Trophoblast cell (in vitro differentiated cells and primary cell): ENCODE measurements around the gene HID1.
A peak's percentile ranks its signal among the peaks of the same experiment; 100 is the strongest.

Source experiments
- DNase-seq, 2 donors: peaks; one replicate each; pipeline ENCODE4 v3.0.0-alpha.2; 2016
- H2AFZ ChIP-seq: 2 replicates; pipeline ENCODE4 v1.6.1; 2013; ENCODE audit warnings: low read length, moderate library complexity, mild to moderate bottlenecking; ENCODE audit not compliant: insufficient read depth, poor library complexity
- H2AK5ac ChIP-seq: 2 replicates; pipeline ENCODE4 v1.6.1; 2013; ENCODE audit warnings: mild to moderate bottlenecking, low read length
- H2BK120ac ChIP-seq: 2 replicates; pipeline ENCODE4 v1.6.1; 2013; ENCODE audit warnings: low read length, mild to moderate bottlenecking, moderate library complexity; ENCODE audit not compliant: insufficient read depth, poor library complexity
- H2BK12ac ChIP-seq: 2 replicates; pipeline ENCODE4 v1.6.1; 2013; ENCODE audit warnings: mild to moderate bottlenecking, low read length, moderate library complexity
- H2BK5ac ChIP-seq: 2 replicates; pipeline ENCODE4 v1.6.1; 2013; ENCODE audit warnings: low read length, low read depth, moderate library complexity, mild to moderate bottlenecking; ENCODE audit not compliant: poor library complexity
- H3K14ac ChIP-seq: 2 replicates; pipeline ENCODE4 v1.6.1; 2013; ENCODE audit warnings: mild to moderate bottlenecking, low read length
- H3K18ac ChIP-seq: 2 replicates; pipeline ENCODE4 v1.6.1; 2013; ENCODE audit warnings: mild to moderate bottlenecking, low read length
- H3K23ac ChIP-seq: 2 replicates; pipeline ENCODE4 v1.6.1; 2013; ENCODE audit warnings: low read length
- H3K27ac ChIP-seq: 2 replicates; pipeline ENCODE4 v1.5.1; 2013; ENCODE audit warnings: low read depth, mild to moderate bottlenecking, inconsistent platforms, low read length, moderate library complexity
- H3K27me3 ChIP-seq: 2 replicates; pipeline ENCODE4 v1.6.1; 2013; ENCODE audit warnings: inconsistent platforms, mild to moderate bottlenecking, low read length, moderate library complexity; ENCODE audit not compliant: insufficient read depth
- H3K36me3 ChIP-seq, 2 experiments: 1 replicate in 1 of 2; 2 replicates in 1 of 2; pipeline ENCODE4 v1.6.1; 2013; ENCODE audit warnings: low read length in 2 of 2, mild to moderate bottlenecking in 2 of 2, moderate library complexity in 1 of 2; ENCODE audit not compliant: insufficient read depth in 2 of 2, control insufficient read depth in 1 of 2
- H3K4ac ChIP-seq: 2 replicates; pipeline ENCODE4 v1.6.1; 2013; ENCODE audit warnings: low read depth, mild to moderate bottlenecking, low read length, moderate library complexity
- H3K4me1 ChIP-seq, 2 experiments: 1 replicate in 1 of 2; 2 replicates in 1 of 2; pipeline ENCODE4 v1.6.1; 2013; ENCODE audit warnings: low read length in 2 of 2, mild to moderate bottlenecking in 2 of 2, moderate library complexity in 1 of 2; ENCODE audit not compliant: insufficient read depth in 2 of 2, control insufficient read depth in 1 of 2
- H3K4me2 ChIP-seq: 2 replicates; pipeline ENCODE4 v1.6.1; 2013; ENCODE audit warnings: inconsistent platforms, mild to moderate bottlenecking, low read length, moderate library complexity
- H3K4me3 ChIP-seq: 2 replicates; pipeline ENCODE4 v1.5.1; 2013; ENCODE audit warnings: mild to moderate bottlenecking, low read depth, low read length, inconsistent platforms
- H3K79me1 ChIP-seq: one replicate; pipeline ENCODE4 v1.6.1; 2013; ENCODE audit warnings: low read length
- H3K79me2 ChIP-seq: 2 replicates; pipeline ENCODE4 v1.6.1; 2013; ENCODE audit warnings: low read length, mild to moderate bottlenecking; ENCODE audit not compliant: control insufficient read depth, insufficient read depth, poor library complexity
- H3K9ac ChIP-seq: 2 replicates; pipeline ENCODE4 v1.6.1; 2013; ENCODE audit warnings: mild to moderate bottlenecking, low read length
- H3K9me3 ChIP-seq: 2 replicates; pipeline ENCODE4 v1.6.1; 2013; ENCODE audit warnings: low read depth, mild to moderate bottlenecking, control low read depth, inconsistent platforms, low read length; ENCODE audit not compliant: insufficient read depth
- H4K12ac ChIP-seq: 2 replicates; pipeline ENCODE4 v1.6.1; 2013; ENCODE audit warnings: low read depth, mild to moderate bottlenecking, low read length, moderate library complexity
- H4K8ac ChIP-seq: 2 replicates; pipeline ENCODE4 v1.6.1; 2013; ENCODE audit warnings: low read depth, mild to moderate bottlenecking, low read length, moderate library complexity
- H4K91ac ChIP-seq: one replicate; pipeline ENCODE4 v1.6.1; 2013; ENCODE audit warnings: low read depth, mild to moderate bottlenecking, low read length, moderate library complexity
- WGBS: extraction: QIAGEN DNeasy Blood & Tissue Kit; methylation state at CpG from one replicate; pipeline ENCODE4 v1.1.7; 2013; ENCODE audit warnings: missing lambda C conversion rate; ENCODE audit not compliant: insufficient read length, insufficient coverage; ENCODE audit errors: extremely low coverage; 5-methylcytosine and 5-hydroxymethylcytosine counted together

Gene HID1

GRCh38 chr17:74957935-74958740, 14.4 kb downstream of the HID1 start:
- H3K27me3 ChIP-seq = no peaks in the 10 kb centered on the region
- no peak overlapping the region for H3K18ac ChIP-seq
- no peak overlapping the region for H3K27ac ChIP-seq
- no peak overlapping the region for H2AK5ac ChIP-seq
- peaks cover 0 to 1% of the 10 kb centered on the region in 2 experiments for H3K4me1 ChIP-seq
- no peak overlapping the region for H2BK5ac ChIP-seq
- H3K4me3 ChIP-seq = no peak overlapping the region
- no CpG with 5 or more reads among the region's 33 CpGs for WGBS
- H3K79me1 ChIP-seq = no peaks in the 10 kb centered on the region
- no peak overlapping the region for H3K4me2 ChIP-seq
- peaks cover 3% of the 10 kb centered on the region for H3K9me3 ChIP-seq
- no peak overlapping the region for H3K14ac ChIP-seq
- no peaks in the 10 kb centered on the region for H3K79me2 ChIP-seq
- no peak overlapping the region for H2AFZ ChIP-seq
- no peaks in the 10 kb centered on the region for H3K36me3 ChIP-seq
- H3K4ac ChIP-seq = no peak overlapping the region
- no peak overlapping the region for H4K12ac ChIP-seq
- H3K23ac ChIP-seq = no peak overlapping the region
- no peak overlapping the region for H2BK120ac ChIP-seq
- no peak overlapping the region for H3K9ac ChIP-seq
- no peak overlapping the region for H4K8ac ChIP-seq
- no peak overlapping the region for H4K91ac ChIP-seq
- H2BK12ac ChIP-seq = no peak overlapping the region
- DNase-seq = peak; percentile 57 to 85

- no peak overlapping the region for H4K91ac ChIP-seq
- no peaks in the 10 kb centered on the region for H3K36me3 ChIP-seq
- no peaks in the 10 kb centered on the region for H3K4me1 ChIP-seq
- no peak overlapping the region for H2BK5ac ChIP-seq
- H3K27ac ChIP-seq = no peak overlapping the region
- no CpG with 5 or more reads among the region's 4 CpGs for WGBS
- H3K14ac ChIP-seq = no peak overlapping the region
- no peak overlapping the region for H3K23ac ChIP-seq
- H3K4ac ChIP-seq = no peak overlapping the region
- no peaks in the 10 kb centered on the region for H3K79me2 ChIP-seq
- no peak overlapping the region for H4K8ac ChIP-seq
- no peak overlapping the region for H3K18ac ChIP-seq
- no peak overlapping the region for H2AFZ ChIP-seq
- H2AK5ac ChIP-seq = no peak overlapping the region
- H3K9ac ChIP-seq = no peak overlapping the region
- no peak overlapping the region for H3K4me2 ChIP-seq
- H2BK120ac ChIP-seq = no peak overlapping the region
- peaks cover 3% of the 10 kb centered on the region for H3K9me3 ChIP-seq
- no peak overlapping the region for H2BK12ac ChIP-seq
- H3K79me1 ChIP-seq = no peaks in the 10 kb centered on the region
- H4K12ac ChIP-seq = no peak overlapping the region
- no peaks in the 10 kb centered on the region for H3K27me3 ChIP-seq
- H3K4me3 ChIP-seq = no peak overlapping the region
- no peak for DNase-seq
These were observed 16.5 kb downstream of the HID1 start for GRCh38 chr17:74956093-74956492.

GRCh38 chr17:74954665-74955421, 17.7 kb downstream of the HID1 start:
- no peak overlapping the region for H3K14ac ChIP-seq
- no peak overlapping the region for H3K23ac ChIP-seq
- no peak overlapping the region for H3K18ac ChIP-seq
- H3K4me2 ChIP-seq = no peak overlapping the region
- H4K91ac ChIP-seq = no peak overlapping the region
- no peak overlapping the region for H2BK12ac ChIP-seq
- no peaks in the 10 kb centered on the region for H3K79me2 ChIP-seq
- H3K4me1 ChIP-seq = no peaks in the 10 kb centered on the region
- H3K27ac ChIP-seq = no peak overlapping the region
- H3K27me3 ChIP-seq = no peaks in the 10 kb centered on the region
- no peak overlapping the region for H4K12ac ChIP-seq
- H2BK120ac ChIP-seq = no peak overlapping the region
- H3K9me3 ChIP-seq = peaks cover 3% of the 10 kb centered on the region
- no peak overlapping the region for H3K4ac ChIP-seq
- H3K36me3 ChIP-seq = no peaks in the 10 kb centered on the region
- WGBS = no CpG with 5 or more reads among the region's 13 CpGs
- no peak overlapping the region for H3K9ac ChIP-seq
- no peak overlapping the region for H3K4me3 ChIP-seq
- H2AK5ac ChIP-seq = no peak overlapping the region
- no peak for DNase-seq
- no peaks in the 10 kb centered on the region for H3K79me1 ChIP-seq
- no peak overlapping the region for H4K8ac ChIP-seq
- H2BK5ac ChIP-seq = no peak overlapping the region
- no peak overlapping the region for H2AFZ ChIP-seq

- Histone ChIP-seq H3K4ac (no peak overlapping the region), H3K18ac (no peak overlapping the region), H3K14ac (no peak overlapping the region), H2AFZ (no peak overlapping the region), H3K4me1 (no peaks in the 10 kb centered on the region), H2BK5ac (no peak overlapping the region), H3K4me3 (no peak overlapping the region), H3K36me3 (no peaks in the 10 kb centered on the region), H3K27me3 (no peaks in the 10 kb centered on the region), H2BK120ac (no peak overlapping the region), H3K27ac (no peak overlapping the region), H3K4me2 (no peak overlapping the region), H2BK12ac (no peak overlapping the region), H3K79me2 (no peaks in the 10 kb centered on the region), H4K12ac (no peak overlapping the region), H2AK5ac (no peak overlapping the region), H3K23ac (no peak overlapping the region), H3K9ac (no peak overlapping the region), H4K8ac (no peak overlapping the region), H3K79me1 (no peaks in the 10 kb centered on the region), H3K9me3 (peaks cover 3% of the 10 kb centered on the region), H4K91ac (no peak overlapping the region)
- no peak for DNase-seq
- no CpG with 5 or more reads among the region's 15 CpGs for WGBS
These were observed 18.4 kb downstream of the HID1 start for GRCh38 chr17:74954115-74954514.
